Stimulated activated CD8-positive, alpha-beta memory T cell treated with anti-CD3 and anti-CD28 coated beads, Interleukin-2, amount 100 ng/mL, for 1 hour (primary cell): Measurements from ENCODE around the gene NDUFS7.
A peak's percentile ranks its signal among the peaks of the same experiment; 100 is the strongest.
"Not testable (repeated sequence)": the region's sequence is repeated elsewhere in the genome, so short reads cannot be mapped to it uniquely, and the experiment has no call there.

Source experiments
- DNase-seq, 2 donors: peaks; one replicate each; pipeline ENCODE4 v3.0.0-alpha.2; 2020; ENCODE audit warnings: low read depth in 2 of 2

Gene NDUFS7

DNA sequence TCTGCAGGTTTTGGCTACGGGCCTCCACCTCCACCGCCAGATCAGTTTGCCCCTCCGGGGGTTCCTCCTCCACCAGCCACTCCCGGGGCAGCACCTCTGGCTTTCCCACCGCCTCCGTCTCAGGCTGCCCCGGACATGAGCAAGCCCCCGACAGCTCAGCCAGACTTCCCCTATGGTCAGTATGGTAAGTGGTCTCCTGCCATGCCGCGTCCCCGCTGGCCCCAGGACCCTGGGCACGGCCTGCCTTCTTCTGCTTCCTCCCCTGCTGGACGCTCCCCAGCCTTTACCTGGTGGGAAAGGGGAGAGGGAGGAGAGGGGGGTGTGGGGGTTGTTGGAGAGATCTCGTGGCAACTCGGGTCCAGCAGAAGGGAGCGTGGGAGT lies 48.8 kb downstream of the NDUFS7 start:
- no peak for DNase-seq

DNA sequence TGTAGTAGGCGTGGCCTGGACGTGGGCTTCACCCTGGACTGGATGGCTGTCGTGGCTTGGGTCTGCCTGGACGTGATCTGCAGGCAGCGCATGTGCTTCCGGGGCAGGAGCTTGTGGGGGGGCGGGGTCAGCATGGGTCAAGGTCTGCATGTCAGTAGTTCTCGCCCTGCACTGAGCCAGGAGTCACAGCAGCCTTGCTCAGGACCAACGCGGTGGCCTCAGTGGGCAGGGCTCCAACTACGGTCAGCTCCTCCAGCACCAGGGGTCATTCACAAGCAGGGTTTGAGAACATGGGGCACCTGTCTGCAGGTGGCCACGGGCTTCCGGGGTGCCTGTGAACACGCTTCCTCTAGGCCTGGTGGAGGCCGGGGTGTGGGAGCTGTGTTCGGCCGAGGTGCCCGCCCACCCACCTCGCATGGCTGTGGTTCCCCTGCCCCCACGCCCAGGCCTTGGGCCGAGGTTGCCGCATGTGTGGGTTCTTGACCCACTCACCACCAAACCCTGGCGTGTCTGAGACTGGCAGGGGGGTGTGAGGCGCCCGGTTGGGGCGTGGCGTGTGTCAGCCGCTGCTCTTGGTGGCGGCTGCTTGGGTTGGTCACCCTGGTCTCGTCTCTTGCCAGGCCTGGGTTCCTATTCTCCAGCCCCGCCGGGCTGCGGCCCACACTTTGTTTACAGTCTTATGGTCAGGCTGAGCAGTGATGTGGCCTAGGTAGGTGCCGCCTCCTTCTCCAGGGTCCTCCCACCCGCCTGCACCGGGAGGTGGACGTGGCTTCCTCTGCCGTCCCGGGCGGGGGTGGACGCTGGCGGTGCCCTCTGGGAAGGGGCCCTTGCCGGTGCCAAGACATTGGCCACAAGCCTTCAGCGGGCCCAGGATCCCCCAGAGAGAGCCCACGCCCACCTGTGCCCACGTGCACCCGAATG lies 49.7 kb downstream of the NDUFS7 start:
- DNase-seq, result no peak

DNA sequence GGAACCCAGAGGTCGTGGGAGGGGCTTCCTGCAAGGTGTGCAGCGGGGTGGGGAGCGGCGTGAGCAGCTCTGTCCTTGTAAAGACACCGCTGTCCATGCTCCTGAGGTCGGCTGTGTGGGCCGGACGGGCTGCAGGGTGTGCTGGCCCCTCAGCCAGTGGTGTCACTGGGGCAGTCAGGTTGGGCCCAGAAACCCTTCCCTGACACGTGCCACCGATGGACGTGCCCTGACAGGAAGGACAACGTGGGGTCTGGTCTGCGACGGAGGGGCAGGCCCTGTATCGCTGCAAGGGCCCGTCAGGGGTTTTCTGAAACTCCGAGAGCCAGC lies 50.3 kb downstream of the NDUFS7 start:
- DNase-seq, result no peak

DNA sequence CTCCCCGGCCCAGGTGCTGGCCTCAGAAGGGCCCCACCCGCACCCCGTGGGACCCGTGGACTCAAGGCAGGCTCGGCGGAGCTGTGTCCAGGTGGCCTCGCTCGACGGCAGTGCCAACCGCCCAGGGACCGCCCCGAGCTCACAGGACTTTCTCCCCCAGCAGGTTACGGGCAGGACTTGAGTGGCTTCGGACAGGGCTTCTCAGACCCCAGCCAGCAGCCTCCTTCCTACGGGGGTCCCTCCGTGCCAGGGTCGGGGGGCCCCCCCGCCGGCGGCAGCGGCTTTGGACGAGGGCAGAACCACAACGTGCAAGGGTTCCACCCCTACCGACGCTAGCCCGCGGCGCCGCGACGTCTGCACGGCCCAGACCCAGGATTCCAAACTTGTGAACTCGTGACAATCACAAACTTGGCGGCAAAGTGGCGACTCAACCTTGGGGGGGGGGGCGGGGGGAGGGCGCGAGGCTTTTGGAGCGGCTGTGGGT lies 50.9 kb downstream of the NDUFS7 start:
- no peak for DNase-seq

DNA sequence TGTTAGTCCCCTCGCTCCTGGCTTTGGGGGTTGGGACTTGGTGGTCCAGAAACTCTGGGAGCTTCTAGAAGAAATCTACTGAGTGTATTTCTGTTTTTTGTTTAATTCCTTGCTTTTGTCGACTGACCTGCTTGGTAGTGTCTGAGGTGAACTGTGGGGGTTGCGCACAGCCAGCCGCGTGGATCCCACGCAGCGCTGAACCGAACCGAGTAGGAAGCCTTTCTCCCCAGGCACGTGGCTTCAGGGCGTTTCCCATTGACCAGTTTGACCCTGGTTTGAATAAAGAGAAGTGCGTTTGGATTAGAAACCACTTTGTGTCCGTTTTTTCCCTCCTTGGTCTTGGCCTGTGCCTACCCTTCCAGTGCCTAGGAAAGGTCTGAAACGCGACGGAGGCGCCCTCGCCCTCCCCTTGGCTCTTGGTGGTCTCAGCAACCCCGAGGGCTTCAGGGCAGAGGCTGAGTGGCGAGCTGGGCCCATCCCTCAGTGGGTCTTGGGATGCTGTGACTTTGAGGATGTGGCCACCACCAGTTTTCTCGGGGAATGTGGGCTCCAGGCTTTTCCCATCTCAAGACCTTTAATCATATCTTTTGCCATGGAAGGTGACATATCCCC lies 51.8 kb downstream of the NDUFS7 start:
- DNase-seq, result no peak

DNA sequence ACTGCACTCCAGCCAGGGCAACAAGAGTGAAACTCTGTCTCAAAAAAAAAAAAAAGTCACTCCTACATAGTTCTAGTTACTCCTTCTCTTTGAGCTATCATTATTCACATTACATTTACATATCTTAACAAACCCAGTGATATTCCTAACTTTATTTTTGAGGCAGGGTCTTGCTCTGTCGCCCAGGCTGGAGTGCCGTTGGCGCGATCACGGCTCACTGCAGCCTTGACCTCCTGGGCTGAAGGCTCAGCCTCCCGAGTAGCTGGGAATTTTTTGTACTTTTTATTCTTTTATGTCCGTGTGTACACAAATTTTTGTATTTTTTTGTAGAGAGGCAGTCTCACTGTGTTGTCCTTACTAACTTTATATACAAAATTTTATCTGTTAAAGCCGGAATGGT lies 53.9 kb downstream of the NDUFS7 start:
- no peak for DNase-seq

DNA sequence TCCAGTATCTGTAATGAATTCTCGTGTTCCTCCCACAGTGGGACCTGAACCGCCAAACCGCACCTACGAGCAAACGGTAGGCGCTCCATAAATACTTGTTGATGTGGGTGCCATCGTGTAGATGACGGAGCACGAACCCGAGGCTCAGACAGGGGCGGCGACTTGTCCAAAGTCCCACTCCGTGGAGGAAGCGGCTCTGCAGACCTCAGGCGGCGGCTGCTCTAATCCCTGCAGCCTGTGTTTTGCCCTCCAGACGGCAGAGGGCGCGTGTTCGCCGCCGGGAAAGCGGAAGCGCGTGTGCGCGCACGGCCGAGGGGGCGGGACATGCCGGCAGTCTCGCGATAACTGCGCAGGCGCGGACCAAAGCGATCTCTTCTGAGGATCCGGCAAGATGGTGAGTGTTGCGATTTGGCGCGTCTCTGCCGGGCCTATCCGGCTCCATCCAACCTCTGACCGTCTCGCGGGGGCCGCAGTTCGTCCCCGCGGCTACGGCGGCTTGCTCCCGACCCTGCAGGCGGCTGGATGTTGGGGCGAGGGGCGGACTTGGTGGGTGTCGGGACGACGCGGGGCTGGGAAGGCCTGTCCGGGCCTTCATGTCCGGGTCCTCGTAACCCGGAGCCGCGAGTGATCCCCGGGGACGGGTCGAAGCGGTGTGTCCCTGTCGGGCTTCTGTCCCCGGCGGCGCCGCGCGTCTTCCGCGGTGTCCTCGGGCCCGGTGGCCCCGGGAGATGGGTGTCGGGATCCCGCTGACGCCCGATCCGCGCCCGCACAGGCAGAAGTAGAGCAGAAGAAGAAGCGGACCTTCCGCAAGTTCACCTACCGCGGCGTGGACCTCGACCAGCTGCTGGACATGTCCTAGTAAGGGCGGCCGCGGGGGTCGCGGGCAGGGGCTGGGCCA lies 54.6 kb downstream of the NDUFS7 start, which contains the start of gene RPS15:
Gene RPS15, plus strand, starts transcription at position 362 of the 898 bp plus-strand sequence. Its CDS starts 30 bp downstream, at position 392.
- peak; percentile 91 to 92 for DNase-seq

DNA sequence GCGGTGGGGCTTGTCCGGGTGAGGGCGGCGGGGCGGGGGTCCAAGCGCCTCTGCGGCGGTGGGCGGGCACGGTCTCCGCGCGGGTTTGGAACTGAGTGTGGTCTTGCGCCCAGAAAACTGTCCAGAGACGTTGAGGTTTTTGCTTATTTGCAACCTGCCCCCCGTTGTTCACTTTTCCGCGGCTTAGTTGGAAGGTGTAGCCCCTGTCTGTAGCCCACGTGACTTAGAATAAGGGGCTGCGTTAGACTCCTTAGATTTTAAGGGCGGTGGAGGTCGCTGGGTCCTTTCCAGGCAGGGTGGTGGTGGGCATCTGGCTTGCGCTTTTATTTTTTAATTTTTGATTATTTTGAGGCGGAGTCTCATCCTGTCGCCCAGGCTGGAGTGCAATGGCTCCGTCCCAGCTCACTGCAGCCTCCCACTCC lies 55.2 kb downstream of the NDUFS7 start:
- DNase-seq, result no peak

DNA sequence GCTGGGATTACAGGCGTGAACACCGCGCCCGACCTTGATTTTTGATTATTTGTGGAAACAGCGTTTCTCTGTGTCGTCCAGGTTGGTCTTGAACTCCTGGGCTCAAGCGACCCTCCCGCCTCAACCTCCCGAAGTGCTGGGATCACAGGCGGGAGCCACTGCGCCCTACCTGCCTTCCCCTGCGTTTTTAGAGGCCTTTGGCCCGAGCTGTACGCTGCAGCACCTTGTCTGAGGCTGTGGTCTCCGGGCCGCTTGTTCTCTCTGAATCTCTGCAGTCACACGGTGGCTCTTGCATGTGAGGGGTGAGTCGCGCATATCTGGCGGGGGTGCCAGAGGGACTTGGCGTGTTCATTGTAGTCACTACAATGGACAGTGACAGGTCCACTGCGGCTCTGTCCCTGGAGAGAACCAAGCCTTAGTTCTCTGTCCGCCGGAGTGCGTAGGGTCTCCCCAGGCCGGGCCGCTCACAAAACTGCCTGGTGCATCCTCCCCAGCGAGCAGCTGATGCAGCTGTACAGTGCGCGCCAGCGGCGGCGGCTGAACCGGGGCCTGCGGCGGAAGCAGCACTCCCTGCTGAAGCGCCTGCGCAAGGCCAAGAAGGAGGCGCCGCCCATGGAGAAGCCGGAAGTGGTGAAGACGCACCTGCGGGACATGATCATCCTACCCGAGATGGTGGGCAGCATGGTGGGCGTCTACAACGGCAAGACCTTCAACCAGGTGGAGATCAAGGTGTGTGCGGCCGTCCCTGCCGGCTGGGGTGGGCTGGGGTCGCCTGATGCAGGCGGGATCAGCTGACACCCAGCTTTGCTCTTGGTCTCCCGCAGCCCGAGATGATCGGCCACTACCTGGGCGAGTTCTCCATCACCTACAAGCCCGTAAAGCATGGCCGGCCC lies 56.1 kb downstream of the NDUFS7 start:
- DNase-seq, result not testable (repeated sequence)

DNA sequence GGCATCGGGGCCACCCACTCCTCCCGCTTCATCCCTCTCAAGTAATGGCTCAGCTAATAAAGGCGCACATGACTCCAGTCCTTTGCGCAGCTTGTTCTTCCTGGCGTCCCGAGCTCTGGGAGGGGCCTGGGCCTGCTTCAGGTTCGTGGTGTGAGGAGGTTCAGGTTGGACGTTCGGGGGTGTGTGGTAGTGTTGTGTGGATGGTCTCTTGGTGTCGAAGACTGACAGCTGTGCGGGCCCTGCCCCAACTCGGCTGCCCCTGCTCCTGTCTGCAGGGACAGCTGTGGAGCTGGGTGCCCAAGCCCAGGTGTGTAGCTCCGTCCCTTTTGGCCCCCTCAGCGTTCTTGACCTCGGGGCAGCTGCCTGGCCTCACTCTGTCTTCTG lies 56.7 kb downstream of the NDUFS7 start:
- DNase-seq, result no peak

DNA sequence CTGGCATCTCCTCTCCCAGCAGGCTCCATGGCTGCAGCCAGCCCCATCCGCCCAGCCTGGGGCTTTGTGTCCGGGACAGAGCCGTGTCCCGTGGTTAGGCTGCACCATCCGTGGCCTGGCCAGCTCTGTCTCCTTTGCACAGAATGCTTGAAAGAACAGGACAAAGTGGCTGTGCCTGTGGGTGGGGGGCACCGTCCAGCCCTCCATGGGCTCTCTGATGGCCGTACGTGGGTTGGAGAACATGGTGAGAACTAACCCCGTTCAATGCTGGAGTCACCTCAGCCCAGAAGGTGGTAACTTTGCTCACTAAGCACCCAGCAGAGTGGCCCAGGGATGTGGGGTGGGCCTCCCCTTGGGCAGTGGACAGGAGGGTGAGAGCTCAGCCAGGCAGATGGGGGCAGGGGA lies 57.3 kb downstream of the NDUFS7 start:
- no peak for DNase-seq

DNA sequence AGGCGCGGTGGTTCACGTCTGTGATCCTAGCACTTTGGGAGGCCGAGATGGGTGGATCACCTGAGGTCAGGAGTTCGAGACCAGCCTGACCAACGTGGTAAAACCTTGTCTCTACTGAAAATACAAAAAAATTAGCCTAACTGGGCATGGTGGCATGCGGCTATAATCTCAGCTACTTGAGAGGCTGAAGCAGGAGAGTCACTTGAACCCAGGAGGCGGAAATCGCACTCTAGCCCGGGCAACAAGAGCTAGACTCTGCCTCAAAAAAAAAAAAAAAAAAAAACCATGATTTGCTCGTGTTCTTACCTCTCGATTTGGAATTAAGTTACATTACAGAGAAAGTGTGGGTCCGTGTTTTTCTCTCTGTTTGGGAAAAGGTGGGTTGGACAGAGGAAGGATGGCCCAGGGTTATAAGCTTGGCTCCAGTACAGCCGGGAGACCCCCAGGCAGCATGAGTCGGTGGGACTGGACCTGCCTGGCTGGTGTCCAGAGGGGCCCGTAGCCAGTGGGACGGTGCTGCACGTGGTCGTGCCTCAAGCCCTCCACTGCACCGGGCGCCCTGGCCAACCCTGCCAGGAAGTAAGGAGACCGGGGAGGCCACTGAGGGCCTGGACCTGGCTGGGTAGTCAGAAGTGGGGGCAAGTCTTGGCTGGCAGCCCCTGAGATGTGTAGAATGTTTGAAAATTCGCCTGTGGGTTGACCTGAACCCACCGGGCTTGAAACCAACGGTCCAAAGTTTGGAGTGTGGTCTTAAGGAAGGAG lies 58.2 kb downstream of the NDUFS7 start:
- no peak for DNase-seq
